ENCODE results near the gene RASL10B. TPM values are rescaled to one million over a fixed set of nuclear protein-coding genes. Genes with fewer than 3 reads are reported as not detected.

RASL10B gene
- total RNA-seq, 1 donor from 2014 or later: 1.0 TPM

- Mint-ChIP-seq H3K27me3 (ENCODE audit: insufficient read depth) (no peaks in the 10 kb centered on the region), H3K27ac (peak overlapping the region; percentile 4), H3K4me1 (ENCODE audit: low read depth) (peaks cover 18% of the 10 kb centered on the region), H3K9me3 (no peaks in the 10 kb centered on the region), H3K4me3 (no peak overlapping the region), H3K36me3 (ENCODE audit: low read depth) (peaks cover 24% of the 10 kb centered on the region)
- no peak for DNase-seq (ENCODE audit: low spot score)
- intact Hi-C loops (cut with micrococcal nuclease): no loop called here
Measured at GRCh38 chr17:35708149-35708548, 23.3 kb upstream of the RASL10B start.

GRCh38 chr17:35708951-35709350 is 22.5 kb upstream of the RASL10B start:
- no peaks in the 10 kb centered on the region for H3K9me3 Mint-ChIP-seq
- intact Hi-C loops (cut with micrococcal nuclease): no loop called here
- H3K36me3 Mint-ChIP-seq (ENCODE audit: low read depth): peaks cover 20% of the 10 kb centered on the region
- peaks cover 18% of the 10 kb centered on the region for H3K4me1 Mint-ChIP-seq (ENCODE audit: low read depth)
- no peak for DNase-seq (ENCODE audit: low spot score)
- no peak overlapping the region for H3K4me3 Mint-ChIP-seq
- H3K27ac Mint-ChIP-seq: no peak overlapping the region
- no peaks in the 10 kb centered on the region for H3K27me3 Mint-ChIP-seq (ENCODE audit: insufficient read depth)

GRCh38 chr17:35709874-35710273 is 21.6 kb upstream of the RASL10B start:
- Mint-ChIP-seq H3K27ac (no peak overlapping the region), H3K4me3 (no peak overlapping the region), H3K9me3 (no peaks in the 10 kb centered on the region), H3K36me3 (ENCODE audit: low read depth) (peaks cover 15% of the 10 kb centered on the region), H3K4me1 (ENCODE audit: low read depth) (peaks cover 18% of the 10 kb centered on the region), H3K27me3 (ENCODE audit: insufficient read depth) (no peaks in the 10 kb centered on the region)
- intact Hi-C loops (cut with micrococcal nuclease): no loop called here
- DNase-seq (ENCODE audit: low spot score): no peak

- H3K9me3 Mint-ChIP-seq: no peaks in the 10 kb centered on the region
- intact Hi-C loops (cut with micrococcal nuclease): no loop called here
- no peak for DNase-seq (ENCODE audit: low spot score)
- peaks cover 15% of the 10 kb centered on the region for H3K36me3 Mint-ChIP-seq (ENCODE audit: low read depth)
- H3K27ac Mint-ChIP-seq: no peak overlapping the region
- H3K4me1 Mint-ChIP-seq (ENCODE audit: low read depth): peaks cover 18% of the 10 kb centered on the region
- no peak overlapping the region for H3K4me3 Mint-ChIP-seq
- no peaks in the 10 kb centered on the region for H3K27me3 Mint-ChIP-seq (ENCODE audit: insufficient read depth)
Measured at GRCh38 chr17:35710950-35711349, 20.5 kb upstream of the RASL10B start.

- Mint-ChIP-seq H3K9me3 (no peaks in the 10 kb centered on the region), H3K4me3 (no peak overlapping the region), H3K4me1 (ENCODE audit: low read depth) (peaks cover 10% of the 10 kb centered on the region), H3K27ac (no peak overlapping the region), H3K27me3 (ENCODE audit: insufficient read depth) (no peaks in the 10 kb centered on the region), H3K36me3 (ENCODE audit: low read depth) (peaks cover 27% of the 10 kb centered on the region)
- no peak for DNase-seq (ENCODE audit: low spot score)
- intact Hi-C loops (cut with micrococcal nuclease): no loop called here
Measured at GRCh38 chr17:35713069-35713728, 18.2 kb upstream of the RASL10B start.

DNA sequence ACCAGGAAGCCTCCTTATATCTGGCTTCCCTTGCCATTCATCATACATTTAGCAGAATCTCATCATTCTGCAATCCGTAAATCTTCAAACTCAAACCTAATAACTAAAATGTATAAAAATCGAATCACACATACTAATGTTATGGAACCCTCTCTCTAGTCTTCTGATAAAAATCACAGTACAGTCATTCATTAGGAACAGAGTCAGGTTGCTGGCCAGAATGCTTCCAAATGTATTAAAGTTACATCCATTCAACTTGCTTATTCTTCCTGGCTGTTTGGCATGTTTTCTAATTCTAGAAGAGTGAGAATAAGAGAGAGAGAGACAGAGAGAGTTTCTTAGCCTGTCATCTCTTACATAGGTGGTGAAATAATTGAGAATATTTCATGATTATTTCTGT is 16.5 kb upstream of the RASL10B start:
- Mint-ChIP-seq H3K36me3 (ENCODE audit: low read depth) (peaks cover 29% of the 10 kb centered on the region), H3K27ac (no peak overlapping the region)
- intact Hi-C loops (cut with micrococcal nuclease): no loop called here

DNA sequence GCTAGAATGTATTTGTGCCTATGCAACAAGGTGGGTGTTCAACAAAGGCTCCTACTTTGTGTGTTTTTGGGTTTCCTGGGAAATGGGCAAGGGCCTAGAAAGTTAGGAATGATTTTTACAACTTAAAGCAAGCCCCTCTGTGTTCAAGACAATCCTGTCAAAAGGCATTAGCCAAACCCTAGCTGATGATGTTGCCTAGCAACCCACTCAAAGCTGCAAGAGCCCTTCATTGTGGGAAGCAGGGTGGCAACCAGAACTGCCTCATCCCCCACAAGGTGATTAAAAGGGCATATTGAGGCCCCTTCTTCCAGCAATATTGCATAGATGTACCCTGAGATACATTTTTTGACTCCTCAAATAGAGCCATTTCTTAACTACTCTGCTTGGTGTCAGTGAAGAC is 16.0 kb upstream of the RASL10B start:
- DNase-seq (ENCODE audit: low spot score): no peak
- intact Hi-C loops (cut with micrococcal nuclease): no loop called here
- Mint-ChIP-seq H3K4me3 (no peak overlapping the region), H3K9me3 (no peaks in the 10 kb centered on the region), H3K4me1 (ENCODE audit: low read depth) (no peaks in the 10 kb centered on the region), H3K27ac (no peak overlapping the region), H3K27me3 (ENCODE audit: insufficient read depth) (no peaks in the 10 kb centered on the region), H3K36me3 (ENCODE audit: low read depth) (peaks cover 29% of the 10 kb centered on the region)

More for the DNA sequence above, 16.5 kb upstream of the RASL10B start:
- DNase-seq (ENCODE audit: low spot score): no peak
- Mint-ChIP-seq H3K9me3 (no peaks in the 10 kb centered on the region), H3K4me3 (no peak overlapping the region), H3K4me1 (ENCODE audit: low read depth) (no peaks in the 10 kb centered on the region), H3K27me3 (ENCODE audit: insufficient read depth) (no peaks in the 10 kb centered on the region)

- intact Hi-C loops (cut with micrococcal nuclease): no loop called here
- Mint-ChIP-seq H3K4me3 (no peak overlapping the region), H3K27ac (no peak overlapping the region)
Measured at GRCh38 chr17:35716173-35716572, 15.3 kb upstream of the RASL10B start.

GRCh38 chr17:35716897-35717465 is 14.5 kb upstream of the RASL10B start:
- Mint-ChIP-seq H3K36me3 (ENCODE audit: low read depth) (peaks cover 28% of the 10 kb centered on the region), H3K27me3 (ENCODE audit: insufficient read depth) (no peaks in the 10 kb centered on the region), H3K4me3 (no peak overlapping the region), H3K9me3 (no peaks in the 10 kb centered on the region), H3K27ac (no peak overlapping the region), H3K4me1 (ENCODE audit: low read depth) (no peaks in the 10 kb centered on the region)
- no peak for DNase-seq (ENCODE audit: low spot score)
- intact Hi-C loops (cut with micrococcal nuclease): no loop called here

More at GRCh38 chr17:35716173-35716572, 15.3 kb upstream of the RASL10B start:
- Mint-ChIP-seq H3K4me1 (ENCODE audit: low read depth) (no peaks in the 10 kb centered on the region), H3K36me3 (ENCODE audit: low read depth) (peaks cover 30% of the 10 kb centered on the region), H3K27me3 (ENCODE audit: insufficient read depth) (no peaks in the 10 kb centered on the region), H3K9me3 (no peaks in the 10 kb centered on the region)
- DNase-seq (ENCODE audit: low spot score): no peak

DNA sequence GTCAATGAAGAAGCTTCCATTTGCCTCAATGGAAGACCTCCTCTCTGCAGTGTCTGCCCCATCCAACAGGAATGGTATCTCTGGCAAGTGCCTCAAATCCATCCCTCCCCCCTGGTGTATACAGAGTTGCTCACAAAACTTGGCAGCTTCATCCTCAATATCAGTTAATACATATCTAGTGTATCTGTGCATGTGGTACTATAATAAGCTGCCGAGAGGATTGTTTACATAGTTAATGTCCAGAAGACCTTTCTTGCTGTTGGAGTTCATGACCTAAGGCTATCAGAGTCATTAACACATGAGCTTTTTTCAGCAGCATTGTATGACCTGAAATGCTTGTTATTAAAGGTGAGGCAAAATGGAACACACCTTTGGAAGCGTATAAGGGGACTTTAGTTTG is 14.0 kb upstream of the RASL10B start:
- Mint-ChIP-seq H3K27ac (no peak overlapping the region), H3K36me3 (ENCODE audit: low read depth) (peaks cover 28% of the 10 kb centered on the region), H3K4me3 (no peak overlapping the region), H3K4me1 (ENCODE audit: low read depth) (no peaks in the 10 kb centered on the region), H3K9me3 (no peaks in the 10 kb centered on the region), H3K27me3 (ENCODE audit: insufficient read depth) (no peaks in the 10 kb centered on the region)
- no peak for DNase-seq (ENCODE audit: low spot score)
- intact Hi-C loops (cut with micrococcal nuclease): no loop called here

- Mint-ChIP-seq H3K4me3 (no peak overlapping the region), H3K9me3 (no peaks in the 10 kb centered on the region), H3K4me1 (ENCODE audit: low read depth) (no peaks in the 10 kb centered on the region), H3K27ac (no peak overlapping the region), H3K36me3 (ENCODE audit: low read depth) (peaks cover 42% of the 10 kb centered on the region), H3K27me3 (ENCODE audit: insufficient read depth) (no peaks in the 10 kb centered on the region)
- intact Hi-C loops (cut with micrococcal nuclease): no loop called here
- DNase-seq (ENCODE audit: low spot score): no peak
Measured at GRCh38 chr17:35723735-35724134, 7.7 kb upstream of the RASL10B start.

- Mint-ChIP-seq H3K4me3 (no peak overlapping the region), H3K36me3 (ENCODE audit: low read depth) (peaks cover 38% of the 10 kb centered on the region), H3K4me1 (ENCODE audit: low read depth) (no peaks in the 10 kb centered on the region), H3K27ac (no peak overlapping the region), H3K27me3 (ENCODE audit: insufficient read depth) (no peaks in the 10 kb centered on the region), H3K9me3 (no peaks in the 10 kb centered on the region)
- intact Hi-C loops (cut with micrococcal nuclease): no loop called here
- DNase-seq (ENCODE audit: low spot score): no peak
Measured at GRCh38 chr17:35725058-35725457, 6.4 kb upstream of the RASL10B start.

DNA sequence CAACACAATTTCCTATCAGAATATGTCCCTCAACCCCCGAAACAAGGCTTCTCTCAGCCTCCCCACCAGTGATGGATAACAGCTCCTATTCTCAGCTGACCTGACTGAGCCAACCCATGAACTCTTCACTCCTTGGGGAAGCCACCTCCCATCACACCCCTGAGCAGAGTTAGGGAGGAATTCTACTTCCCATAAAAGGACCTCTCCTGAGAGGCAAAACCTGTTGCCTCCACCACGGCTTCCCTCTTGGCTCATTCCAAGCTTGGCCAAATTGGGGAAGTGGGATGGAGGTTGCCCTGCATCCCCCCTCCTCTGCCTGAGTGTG is 5.7 kb upstream of the RASL10B start:
- H3K9me3 Mint-ChIP-seq: no peaks in the 10 kb centered on the region

More for the DNA sequence above, 5.7 kb upstream of the RASL10B start:
- intact Hi-C loops (cut with micrococcal nuclease): no loop called here
- DNase-seq (ENCODE audit: low spot score): no peak
- Mint-ChIP-seq H3K27ac (no peak overlapping the region), H3K4me3 (no peak overlapping the region), H3K36me3 (ENCODE audit: low read depth) (peaks cover 35% of the 10 kb centered on the region), H3K4me1 (ENCODE audit: low read depth) (peaks cover 5% of the 10 kb centered on the region), H3K27me3 (ENCODE audit: insufficient read depth) (peaks cover 2% of the 10 kb centered on the region)

All from activated T-helper 1 cell treated with anti-CD3 and anti-CD28 coated beads, Interleukin-12 subunit alpha, Interleukin-12 subunit beta, Interleukin-2, Interleukin-4 antibody, amounts not matched to agents 30 ng/mL and 10 ng/mL and 1 ng/mL, durations not matched to agents 14 hours and 24 hours and 36 hours (primary cell).